Gastroesophageal sphincter (tissue), 3 donors: ENCODE measurements around the gene TBC1D5.

Source experiments
- CTCF ChIP-seq, 4 experiments: fragments of 200-600 bp in 2 of 4; fragments of 450-650 bp in 2 of 4; sonication (generic) in 1 of 4; IDR thresholded peaks; one replicate each; pipeline ENCODE4 v1.5.1; 2017 to 2019; ENCODE audit warnings: antibody characterized with exemption in 4 of 4, mild to moderate bottlenecking in 2 of 4, moderate library complexity in 2 of 4
- EP300 ChIP-seq: sonication (generic); formaldehyde crosslinking; IDR thresholded peaks from one replicate; pipeline ENCODE4 v1.6.1; 2017; ENCODE audit warnings: antibody characterized with exemption, mild to moderate bottlenecking
- POLR2A ChIP-seq, 2 donors: fragments of 450-650 bp; IDR thresholded peaks; one replicate each; pipeline ENCODE4 v1.6.1; 2017; ENCODE audit warnings: antibody characterized with exemption in 2 of 2, mild to moderate bottlenecking in 2 of 2, moderate library complexity in 1 of 2
- POLR2AphosphoS5 ChIP-seq: sonication (generic); formaldehyde crosslinking; IDR thresholded peaks from one replicate; pipeline ENCODE4 v1.6.1; 2017; ENCODE audit warnings: antibody characterized with exemption

GRCh38 chr3:17554078-17554477, 188.4 kb downstream of the TBC1D5 start:
- no peak for TF ChIP-seq CTCF (IDR thresholded peaks at IDR 0.05)
- TF ChIP-seq POLR2A (IDR thresholded peaks at IDR 0.05), result no peak
- TF ChIP-seq POLR2AphosphoS5, result no peak
- no peak for TF ChIP-seq EP300
